Activated naive CD4-positive, alpha-beta T cell treated with anti-CD3 and anti-CD28 coated beads, Interleukin-2, amount 50 U/mL, for 16 hours (primary cell): ENCODE measurements around the gene SKAP1.
"Not testable (repeated sequence)": the region's sequence is repeated elsewhere in the genome, so short reads cannot be mapped to it uniquely, and the experiment has no call there.

ENCODE experiments used
- DNase-seq: peaks from one replicate; pipeline ENCODE4 v3.0.0-alpha.2; 2020

Gene SKAP1

GRCh38 chr17:48412841-48413240 lies 17.2 kb downstream of the SKAP1 start:
- no peak for DNase-seq

- not testable (repeated sequence) for DNase-seq
These were observed 19.2 kb downstream of the SKAP1 start for GRCh38 chr17:48410821-48411220.

- DNase-seq: no peak
These were observed 20.4 kb downstream of the SKAP1 start for GRCh38 chr17:48409607-48410006.

GRCh38 chr17:48406936-48407567 lies 23.0 kb downstream of the SKAP1 start:
- DNase-seq: no peak

- DNase-seq: no peak
These were observed 35.2 kb downstream of the SKAP1 start for GRCh38 chr17:48394821-48395220.

- no peak for DNase-seq
These were observed 36.7 kb downstream of the SKAP1 start for GRCh38 chr17:48393283-48393682.

GRCh38 chr17:48392857-48393256 lies 37.2 kb downstream of the SKAP1 start:
- no peak for DNase-seq

- DNase-seq: no peak
These were observed 38.6 kb downstream of the SKAP1 start for GRCh38 chr17:48391444-48391843.

- DNase-seq: no peak
These were observed 40.1 kb downstream of the SKAP1 start for GRCh38 chr17:48389903-48390302.

- DNase-seq: no peak
These were observed 40.9 kb downstream of the SKAP1 start for GRCh38 chr17:48388955-48389743.

- DNase-seq: no peak
These were observed 43.2 kb downstream of the SKAP1 start for GRCh38 chr17:48386826-48387225.

GRCh38 chr17:48385319-48385718 lies 44.7 kb downstream of the SKAP1 start:
- no peak for DNase-seq

GRCh38 chr17:48384164-48384563 lies 45.9 kb downstream of the SKAP1 start:
- DNase-seq: no peak

- DNase-seq: no peak
These were observed 47.0 kb downstream of the SKAP1 start for GRCh38 chr17:48382989-48383388.

- no peak for DNase-seq
These were observed 51.2 kb downstream of the SKAP1 start for GRCh38 chr17:48378708-48379392.

- no peak for DNase-seq
These were observed 51.8 kb downstream of the SKAP1 start for GRCh38 chr17:48378238-48378637.

- DNase-seq: no peak
These were observed 53.2 kb downstream of the SKAP1 start for GRCh38 chr17:48376682-48377325.

GRCh38 chr17:48375356-48375755 lies 54.7 kb downstream of the SKAP1 start:
- DNase-seq: no peak

GRCh38 chr17:48374650-48375230 lies 55.3 kb downstream of the SKAP1 start:
- DNase-seq: peak; percentile 23

- no peak for DNase-seq
These were observed 56.1 kb downstream of the SKAP1 start for GRCh38 chr17:48373883-48374282.

- DNase-seq: no peak
These were observed 56.7 kb downstream of the SKAP1 start for GRCh38 chr17:48373130-48373830.

GRCh38 chr17:48368967-48369366 lies 61.0 kb downstream of the SKAP1 start:
- not testable (repeated sequence) for DNase-seq
